ENCODE data around the gene ZCWPW2. TPM values are rescaled to one million over a fixed set of nuclear protein-coding genes. Genes with fewer than 3 reads are reported as not detected.

Gene ZCWPW2
- total and polyA plus RNA-seq, 9 of the 15 experiments (the other 6 are each of a cell fraction or from before 2014, with no cell fraction given) = 0.10 to 0.77 (median 0.44) TPM

DNA sequence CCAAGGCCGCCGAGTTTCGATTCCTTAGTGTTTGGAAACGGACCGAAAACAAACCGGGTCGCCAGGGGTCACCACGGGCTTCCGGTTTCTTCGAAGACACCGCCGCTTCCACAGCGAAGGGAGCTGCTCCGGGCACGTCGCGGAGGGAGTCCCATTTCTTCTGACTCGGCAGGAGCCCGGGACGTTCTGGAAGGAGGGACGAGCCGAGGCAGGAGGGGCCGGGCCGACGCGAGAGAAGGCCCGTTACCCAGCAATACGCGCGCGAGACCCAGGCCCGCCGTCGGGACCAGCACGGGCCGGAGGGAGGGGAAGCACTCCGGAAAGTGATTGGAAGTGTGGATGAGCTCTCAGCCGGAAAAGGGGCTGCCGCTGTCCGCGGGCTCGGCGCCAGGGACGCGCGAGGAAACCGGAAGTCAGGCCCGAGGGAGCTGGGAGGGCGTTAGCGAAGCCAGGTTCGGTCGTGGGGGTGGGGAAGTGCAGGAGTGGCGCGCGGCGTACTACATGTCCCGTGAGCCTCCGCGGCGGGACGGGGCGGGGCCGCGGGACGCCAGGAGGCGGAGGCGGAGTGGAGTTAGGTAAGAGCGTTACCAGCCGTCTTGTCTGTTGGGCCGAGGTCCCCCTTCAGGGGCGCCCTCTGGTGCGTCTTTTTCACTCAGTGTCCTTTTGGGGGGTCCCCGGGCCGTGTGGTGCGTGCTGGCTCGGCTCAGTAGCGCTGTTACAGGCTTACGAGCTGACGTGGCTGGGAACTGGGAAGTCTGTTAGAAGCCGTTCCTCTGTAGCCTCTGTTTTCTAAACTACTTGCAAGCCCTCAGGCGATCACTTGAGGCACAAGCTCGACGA, at the start of gene ZCWPW2, which contains the start of gene AZI2 (continued):
- TF ChIP-seq POLR2B (IDR thresholded peaks at IDR 0.05; ENCODE audit: low read depth, partially characterized antibody) = peak; percentile 79
- no peak for TF ChIP-seq ZNF24 (IDR thresholded peaks at IDR 0.05)
- TF ChIP-seq KAT8 (IDR thresholded peaks at IDR 0.05; ENCODE audit: low read depth) = no peak
- TF ChIP-seq SIN3B (IDR thresholded peaks at IDR 0.05; ENCODE audit: low read depth) = peak; percentile 60; the same call in 1 of the 2 replicates
- TF ChIP-seq PTBP1 (IDR thresholded peaks at IDR 0.05; ENCODE audit: low read depth, low read length) = no peak
- TF ChIP-seq HOMEZ (CRISPR knock-in tag; IDR thresholded peaks at IDR 0.05) = no peak
- no peak for TF ChIP-seq ZBTB8A (IDR thresholded peaks at IDR 0.05; ENCODE audit: partially characterized antibody)
- TF ChIP-seq, protein P1, sequence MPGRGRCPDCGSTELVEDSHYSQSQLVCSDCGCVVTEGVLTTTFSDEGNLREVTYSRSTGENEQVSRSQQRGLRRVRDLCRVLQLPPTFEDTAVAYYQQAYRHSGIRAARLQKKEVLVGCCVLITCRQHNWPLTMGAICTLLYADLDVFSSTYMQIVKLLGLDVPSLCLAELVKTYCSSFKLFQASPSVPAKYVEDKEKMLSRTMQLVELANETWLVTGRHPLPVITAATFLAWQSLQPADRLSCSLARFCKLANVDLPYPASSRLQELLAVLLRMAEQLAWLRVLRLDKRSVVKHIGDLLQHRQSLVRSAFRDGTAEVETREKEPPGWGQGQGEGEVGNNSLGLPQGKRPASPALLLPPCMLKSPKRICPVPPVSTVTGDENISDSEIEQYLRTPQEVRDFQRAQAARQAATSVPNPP (IDR thresholded peaks at IDR 0.05; ENCODE audit: borderline replicate concordance, insufficient read depth, insufficient read length) = no peak
- TF ChIP-seq ZNF217 (CRISPR knock-in tag; IDR thresholded peaks at IDR 0.05) = no peak
- TF ChIP-seq SRSF1 (IDR thresholded peaks at IDR 0.05; ENCODE audit: low read depth, low read length) = no peak; the same call in 1 of the 2 replicates
- TF ChIP-seq CHAMP1 (IDR thresholded peaks at IDR 0.05) = no peak
- TF ChIP-seq KDM5B (IDR thresholded peaks at IDR 0.05; ENCODE audit: insufficient replicate concordance, low read depth, low read length) = peak; percentile 74
- no peak; a peak in 1 of 4 replicates for TF ChIP-seq RAD21 (CRISPR knock-in tag; conservative IDR thresholded peaks at IDR 0.05 in 1 of 2, IDR thresholded peaks at IDR 0.05 in 1 of 2)
- TF ChIP-seq, protein P2, sequence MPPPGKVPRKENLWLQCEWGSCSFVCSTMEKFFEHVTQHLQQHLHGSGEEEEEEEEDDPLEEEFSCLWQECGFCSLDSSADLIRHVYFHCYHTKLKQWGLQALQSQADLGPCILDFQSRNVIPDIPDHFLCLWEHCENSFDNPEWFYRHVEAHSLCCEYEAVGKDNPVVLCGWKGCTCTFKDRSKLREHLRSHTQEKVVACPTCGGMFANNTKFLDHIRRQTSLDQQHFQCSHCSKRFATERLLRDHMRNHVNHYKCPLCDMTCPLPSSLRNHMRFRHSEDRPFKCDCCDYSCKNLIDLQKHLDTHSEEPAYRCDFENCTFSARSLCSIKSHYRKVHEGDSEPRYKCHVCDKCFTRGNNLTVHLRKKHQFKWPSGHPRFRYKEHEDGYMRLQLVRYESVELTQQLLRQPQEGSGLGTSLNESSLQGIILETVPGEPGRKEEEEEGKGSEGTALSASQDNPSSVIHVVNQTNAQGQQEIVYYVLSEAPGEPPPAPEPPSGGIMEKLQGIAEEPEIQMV (tag; conservative IDR thresholded peaks at IDR 0.05; ENCODE audit: low read depth) = no peak
- TF ChIP-seq KLF6 (CRISPR knock-in tag; IDR thresholded peaks at IDR 0.05; ENCODE audit: borderline replicate concordance) = no peak
- TF ChIP-seq ZFP91 (CRISPR knock-in tag; IDR thresholded peaks at IDR 0.05) = no peak
- TF ChIP-seq ESRRB (CRISPR knock-in tag; IDR thresholded peaks at IDR 0.05; ENCODE audit: borderline replicate concordance) = no peak
- no peak for TF ChIP-seq DNMT1 (IDR thresholded peaks at IDR 0.05)
- TF ChIP-seq EP400 (IDR thresholded peaks at IDR 0.05) = peak; percentile 85
